ENCODE results near the gene EPS8L3.

The EPS8L3 gene

DNA sequence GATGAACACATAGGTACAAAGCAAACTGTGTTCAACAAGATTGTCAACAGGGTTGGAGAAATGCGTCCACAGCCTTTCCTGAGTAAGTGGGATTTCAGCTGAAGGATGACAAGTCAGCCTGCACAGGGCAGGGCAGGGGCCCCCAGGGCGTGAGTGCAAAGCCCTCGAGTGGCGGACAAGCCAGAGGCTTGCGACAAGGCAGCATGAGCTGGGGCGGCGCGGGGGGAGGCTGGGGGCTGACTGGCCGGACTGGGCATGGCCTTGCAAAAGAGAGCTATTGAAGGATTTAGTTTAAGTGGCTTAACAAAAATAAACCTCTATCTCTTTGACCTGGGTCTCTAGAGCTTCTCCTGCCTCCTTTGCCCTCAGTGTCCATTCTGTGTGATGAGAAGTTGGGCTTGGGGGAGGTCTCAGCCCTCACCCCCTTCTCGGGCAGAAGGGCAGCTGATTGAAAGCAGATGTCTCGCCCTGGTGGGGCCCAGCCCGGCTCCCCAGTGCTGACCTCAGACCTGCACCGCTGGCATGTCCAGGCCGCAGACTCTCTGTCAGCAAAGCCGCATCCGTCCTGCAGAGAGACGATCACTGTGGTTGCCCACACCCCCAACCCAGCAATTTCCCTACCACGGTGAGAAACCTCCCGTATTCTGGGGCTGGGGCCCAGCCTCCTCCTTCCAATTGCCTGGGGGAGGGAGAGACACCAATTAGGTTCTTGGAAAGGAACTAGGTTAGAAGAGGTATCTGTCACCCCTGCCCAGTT lies 24.3 kb upstream of the EPS8L3 start:
- Mint-ChIP-seq H3K27ac (no peak overlapping the region), H3K4me3 (no peak overlapping the region), H3K4me1 (ENCODE audit: low read depth) (peaks cover 56% of the 10 kb centered on the region), H3K36me3 (ENCODE audit: low read depth) (no peaks in the 10 kb centered on the region), H3K27me3 (no peaks in the 10 kb centered on the region), H3K9me3 (no peaks in the 10 kb centered on the region)
- DNase-seq = no peak

GRCh38 chr1:109787211-109787844 lies 23.6 kb upstream of the EPS8L3 start:
- Mint-ChIP-seq H3K4me1 (ENCODE audit: low read depth) (peaks cover 50% of the 10 kb centered on the region), H3K36me3 (ENCODE audit: low read depth) (no peaks in the 10 kb centered on the region), H3K9me3 (no peaks in the 10 kb centered on the region), H3K4me3 (no peak overlapping the region), H3K27me3 (no peaks in the 10 kb centered on the region), H3K27ac (no peak overlapping the region)
- DNase-seq = no peak

DNA sequence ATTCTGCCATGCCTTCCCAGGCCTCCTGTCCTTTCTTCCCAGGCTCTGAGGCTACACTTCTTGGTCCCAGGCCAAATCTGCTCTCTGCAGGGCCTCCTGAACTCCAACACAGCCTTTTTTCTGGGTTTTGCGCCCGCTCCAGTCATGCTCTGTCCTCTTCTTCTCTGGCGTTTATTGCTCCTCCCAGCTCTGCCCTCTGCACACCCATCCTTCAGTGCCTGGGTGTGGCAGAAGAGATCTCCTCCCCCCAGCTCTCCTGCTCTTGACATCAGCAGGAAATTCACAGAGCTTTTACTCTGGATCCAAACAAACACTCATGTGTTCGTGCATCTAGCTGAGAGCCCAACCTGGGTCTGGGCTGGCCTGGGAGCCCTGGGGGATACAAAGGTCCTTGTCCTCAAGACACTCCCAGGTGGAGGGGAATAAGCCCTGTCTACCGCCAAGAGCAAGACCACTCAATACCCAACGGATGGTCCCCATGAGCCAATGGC lies 22.9 kb upstream of the EPS8L3 start:
- Mint-ChIP-seq H3K27ac (no peak overlapping the region), H3K27me3 (no peaks in the 10 kb centered on the region), H3K9me3 (no peaks in the 10 kb centered on the region), H3K4me1 (ENCODE audit: low read depth) (peaks cover 43% of the 10 kb centered on the region), H3K4me3 (no peak overlapping the region), H3K36me3 (ENCODE audit: low read depth) (no peaks in the 10 kb centered on the region)
- DNase-seq = no peak

GRCh38 chr1:109786112-109786480 lies 22.4 kb upstream of the EPS8L3 start:
- Mint-ChIP-seq H3K27me3 (no peaks in the 10 kb centered on the region), H3K27ac (no peak overlapping the region), H3K9me3 (no peaks in the 10 kb centered on the region), H3K4me1 (ENCODE audit: low read depth) (peaks cover 38% of the 10 kb centered on the region), H3K36me3 (ENCODE audit: low read depth) (no peaks in the 10 kb centered on the region), H3K4me3 (no peak overlapping the region)
- no peak for DNase-seq

- H3K9me3 Mint-ChIP-seq = no peaks in the 10 kb centered on the region
- H3K4me1 Mint-ChIP-seq (ENCODE audit: low read depth) = peaks cover 33% of the 10 kb centered on the region
- H3K36me3 Mint-ChIP-seq (ENCODE audit: low read depth) = no peaks in the 10 kb centered on the region
- no peak overlapping the region for H3K4me3 Mint-ChIP-seq
- no peak overlapping the region for H3K27ac Mint-ChIP-seq
- H3K27me3 Mint-ChIP-seq = no peaks in the 10 kb centered on the region
- DNase-seq = no peak
Observed at GRCh38 chr1:109785446-109786111, 21.9 kb upstream of the EPS8L3 start.

DNA sequence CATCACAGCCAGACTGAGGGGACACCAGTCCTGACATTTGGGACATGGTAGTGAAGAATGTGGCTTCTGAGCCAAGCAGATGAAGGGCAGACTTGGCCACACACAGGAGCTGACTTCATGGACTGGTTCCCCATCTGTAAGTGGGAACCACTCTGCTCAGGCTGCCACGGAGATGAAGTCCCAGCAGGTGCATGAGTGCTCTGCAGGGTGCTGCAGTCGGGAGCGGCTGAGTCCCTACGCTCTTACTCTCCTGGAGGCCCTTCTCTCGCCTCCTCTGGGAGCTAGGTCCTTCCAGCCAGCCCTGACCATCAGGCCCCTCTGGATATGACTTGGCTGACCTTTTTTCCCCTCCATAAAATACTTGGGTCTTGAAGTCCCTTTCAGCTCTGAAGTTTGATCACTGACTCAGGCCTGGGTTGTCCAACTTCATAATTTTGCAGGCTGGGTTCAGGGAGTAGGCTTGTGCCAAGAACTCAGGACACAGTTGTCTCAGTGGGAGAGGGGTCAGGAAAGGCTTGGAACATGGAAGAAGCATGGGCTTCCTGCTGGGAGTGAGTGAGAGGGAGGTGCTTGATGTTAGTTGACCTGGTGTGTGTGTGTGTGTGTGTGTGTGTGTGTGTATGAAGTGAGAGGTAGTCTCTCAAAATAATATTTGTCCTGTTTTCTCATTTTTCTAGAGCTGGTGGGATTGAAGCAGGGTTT lies 21.0 kb upstream of the EPS8L3 start:
- no peaks in the 10 kb centered on the region for H3K9me3 Mint-ChIP-seq
- H3K27me3 Mint-ChIP-seq = no peaks in the 10 kb centered on the region
- no peak overlapping the region for H3K27ac Mint-ChIP-seq
- H3K4me1 Mint-ChIP-seq (ENCODE audit: low read depth) = peaks cover 24% of the 10 kb centered on the region
- no peak overlapping the region for H3K4me3 Mint-ChIP-seq
- H3K36me3 Mint-ChIP-seq (ENCODE audit: low read depth) = no peaks in the 10 kb centered on the region
- no peak for DNase-seq

DNA sequence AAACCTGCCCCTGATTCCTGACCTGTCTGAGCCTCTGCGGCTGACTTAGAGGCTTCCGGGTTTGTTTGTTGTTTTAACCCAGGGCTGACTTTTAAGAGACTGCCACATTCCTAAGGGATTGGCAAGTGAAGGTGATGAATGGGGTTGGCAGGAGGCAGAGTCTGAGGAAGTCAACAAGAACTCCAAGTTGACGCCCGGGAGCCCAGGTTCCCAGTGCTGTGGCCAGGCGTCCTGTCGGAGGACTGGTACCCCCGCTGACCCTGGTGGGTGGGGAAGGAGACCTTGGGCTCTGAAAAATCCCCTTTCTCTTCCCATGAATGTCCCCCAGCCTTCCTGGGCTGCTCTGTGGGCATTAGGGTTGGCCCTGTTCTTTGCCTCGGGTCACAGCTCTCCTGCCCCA lies 19.7 kb upstream of the EPS8L3 start:
- Mint-ChIP-seq H3K36me3 (ENCODE audit: low read depth) (no peaks in the 10 kb centered on the region), H3K4me3 (no peak overlapping the region), H3K4me1 (ENCODE audit: low read depth) (peaks cover 13% of the 10 kb centered on the region), H3K9me3 (no peaks in the 10 kb centered on the region), H3K27me3 (no peaks in the 10 kb centered on the region), H3K27ac (no peak overlapping the region)
- no peak for DNase-seq

DNA sequence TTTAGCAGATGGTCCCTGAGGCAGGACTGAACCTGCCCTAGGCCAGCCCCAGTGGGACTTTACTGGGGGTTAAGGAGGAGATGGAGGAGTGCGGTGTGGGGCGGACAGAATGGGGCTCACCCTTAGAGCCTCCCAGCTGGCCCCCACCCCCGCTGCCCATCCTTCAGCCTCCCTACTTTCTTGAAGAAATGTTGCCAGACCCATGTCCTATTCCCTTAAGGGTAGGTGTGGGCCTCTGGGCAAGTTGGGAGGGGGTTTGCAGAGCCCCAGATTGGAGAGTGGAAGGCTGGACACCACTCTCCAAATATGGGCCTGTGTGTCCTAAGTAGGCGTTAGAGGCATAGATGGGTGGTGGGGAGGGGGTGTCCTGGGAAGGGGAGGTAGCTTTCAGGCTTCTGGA lies 19.2 kb upstream of the EPS8L3 start:
- DNase-seq = no peak
- no peak overlapping the region for H3K4me3 Mint-ChIP-seq
- no peaks in the 10 kb centered on the region for H3K36me3 Mint-ChIP-seq (ENCODE audit: low read depth)
- H3K27me3 Mint-ChIP-seq = no peaks in the 10 kb centered on the region
- peaks cover 8% of the 10 kb centered on the region for H3K4me1 Mint-ChIP-seq (ENCODE audit: low read depth)
- no peaks in the 10 kb centered on the region for H3K9me3 Mint-ChIP-seq
- no peak overlapping the region for H3K27ac Mint-ChIP-seq

GRCh38 chr1:109782514-109782913 lies 18.8 kb upstream of the EPS8L3 start:
- no peaks in the 10 kb centered on the region for H3K27me3 Mint-ChIP-seq
- H3K4me3 Mint-ChIP-seq = no peak overlapping the region
- no peak overlapping the region for H3K27ac Mint-ChIP-seq
- peaks cover 7% of the 10 kb centered on the region for H3K4me1 Mint-ChIP-seq (ENCODE audit: low read depth)
- H3K9me3 Mint-ChIP-seq = no peaks in the 10 kb centered on the region
- no peak for DNase-seq
- H3K36me3 Mint-ChIP-seq (ENCODE audit: low read depth) = no peaks in the 10 kb centered on the region

DNA sequence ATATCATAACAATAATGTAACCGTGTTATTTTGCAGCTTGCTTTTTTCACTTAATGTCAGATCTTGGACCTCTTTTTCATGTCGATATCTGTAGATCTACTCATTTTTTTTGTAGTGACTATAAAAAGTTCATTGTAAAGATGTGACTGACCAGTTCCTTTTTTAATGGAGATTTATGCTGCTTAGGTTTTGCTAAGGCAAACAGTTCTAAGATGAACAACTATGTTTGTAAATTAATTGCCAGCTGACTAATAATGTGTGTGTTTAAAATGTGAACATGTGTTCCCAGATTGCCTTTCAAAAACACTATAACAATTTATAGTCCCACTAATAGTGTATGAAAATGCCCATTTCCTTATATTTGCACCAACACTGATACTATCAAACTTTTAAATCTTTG lies 18.1 kb upstream of the EPS8L3 start:
- no peaks in the 10 kb centered on the region for H3K27me3 Mint-ChIP-seq
- H3K36me3 Mint-ChIP-seq (ENCODE audit: low read depth) = no peaks in the 10 kb centered on the region
- no peak for DNase-seq
- H3K4me3 Mint-ChIP-seq = no peak overlapping the region
- no peak overlapping the region for H3K27ac Mint-ChIP-seq
- no peaks in the 10 kb centered on the region for H3K9me3 Mint-ChIP-seq
- H3K4me1 Mint-ChIP-seq (ENCODE audit: low read depth) = peaks cover 5% of the 10 kb centered on the region

GRCh38 chr1:109780982-109781381 lies 17.3 kb upstream of the EPS8L3 start:
- Mint-ChIP-seq H3K4me3 (no peak overlapping the region), H3K27me3 (no peaks in the 10 kb centered on the region), H3K36me3 (ENCODE audit: low read depth) (no peaks in the 10 kb centered on the region), H3K9me3 (no peaks in the 10 kb centered on the region), H3K4me1 (ENCODE audit: low read depth) (peaks cover 2% of the 10 kb centered on the region), H3K27ac (no peak overlapping the region)
- no peak for DNase-seq

- Mint-ChIP-seq H3K27ac (no peak overlapping the region), H3K9me3 (no peaks in the 10 kb centered on the region), H3K4me3 (no peak overlapping the region), H3K4me1 (ENCODE audit: low read depth) (peaks cover 3% of the 10 kb centered on the region), H3K36me3 (ENCODE audit: low read depth) (no peaks in the 10 kb centered on the region), H3K27me3 (no peaks in the 10 kb centered on the region)
- no peak for DNase-seq
Observed at GRCh38 chr1:109777980-109778625, 14.4 kb upstream of the EPS8L3 start.

GRCh38 chr1:109777436-109777835 lies 13.7 kb upstream of the EPS8L3 start:
- no peak overlapping the region for H3K27ac Mint-ChIP-seq
- H3K4me1 Mint-ChIP-seq (ENCODE audit: low read depth) = peaks cover 3% of the 10 kb centered on the region
- H3K36me3 Mint-ChIP-seq (ENCODE audit: low read depth) = no peaks in the 10 kb centered on the region
- no peaks in the 10 kb centered on the region for H3K27me3 Mint-ChIP-seq
- no peak overlapping the region for H3K4me3 Mint-ChIP-seq
- H3K9me3 Mint-ChIP-seq = no peaks in the 10 kb centered on the region
- DNase-seq = no peak

DNA sequence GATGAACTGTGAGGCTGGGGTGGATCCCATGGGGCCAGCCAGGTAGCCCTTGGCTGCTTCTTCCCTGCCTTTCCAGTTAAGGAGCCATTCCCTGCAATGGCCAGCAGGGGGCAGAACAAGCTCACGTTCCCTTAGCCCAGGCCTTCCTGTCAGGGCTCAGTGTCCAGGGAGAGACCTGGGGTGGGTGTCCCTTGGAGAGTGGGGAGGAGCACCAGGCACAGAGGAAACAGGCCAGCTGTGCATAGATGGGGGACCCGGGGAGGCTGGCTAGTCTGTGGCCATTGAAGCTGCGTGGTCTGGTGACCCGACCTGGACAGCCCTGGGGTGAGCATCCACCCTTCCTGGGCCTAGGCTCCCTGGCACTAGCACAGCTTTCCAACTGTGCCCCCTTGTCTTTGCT lies 13.2 kb upstream of the EPS8L3 start:
- peak overlapping the region; percentile 34 for H3K27ac Mint-ChIP-seq
- DNase-seq = peak; percentile 86
- no peaks in the 10 kb centered on the region for H3K9me3 Mint-ChIP-seq
- no peaks in the 10 kb centered on the region for H3K27me3 Mint-ChIP-seq
- H3K36me3 Mint-ChIP-seq (ENCODE audit: low read depth) = no peaks in the 10 kb centered on the region
- H3K4me1 Mint-ChIP-seq (ENCODE audit: low read depth) = peaks cover 3% of the 10 kb centered on the region
- no peak overlapping the region for H3K4me3 Mint-ChIP-seq

Data from activated T-cell treated with anti-CD3 and anti-CD28 coated beads, Interleukin-2, amount 50 U/mL, for 24 hours (primary cell).